ENCODE results near the gene NEDD9.

NEDD9 gene

GRCh38 chr6:11233673-11234573 lies 1.5 kb upstream of the NEDD9 start:
- no peak for DNase-seq

GRCh38 chr6:11232770-11233626 lies 530 bp upstream of the NEDD9 start:
- DNase-seq = no peak

- DNase-seq = no peak
Measured at GRCh38 chr6:11231564-11232192, 790 bp downstream of the NEDD9 start.

- no peak for DNase-seq
Measured at GRCh38 chr6:11231108-11231463, 1.4 kb downstream of the NEDD9 start.

- DNase-seq = no peak
Measured at GRCh38 chr6:11230158-11231107, 2.0 kb downstream of the NEDD9 start.

GRCh38 chr6:11229655-11230046 lies 2.8 kb downstream of the NEDD9 start:
- DNase-seq = no peak

- DNase-seq = no peak
Measured at GRCh38 chr6:11228935-11229654, 3.4 kb downstream of the NEDD9 start.

- DNase-seq = no peak
Measured at GRCh38 chr6:11227698-11228097, 4.8 kb downstream of the NEDD9 start.

- no peak for DNase-seq
Measured at GRCh38 chr6:11226005-11226404, 6.5 kb downstream of the NEDD9 start.

GRCh38 chr6:11224966-11225463 lies 7.5 kb downstream of the NEDD9 start:
- no peak for DNase-seq

GRCh38 chr6:11224252-11224965 lies 8.1 kb downstream of the NEDD9 start:
- peak; percentile 50 for DNase-seq

GRCh38 chr6:11223286-11223864 lies 9.1 kb downstream of the NEDD9 start:
- DNase-seq = no peak

GRCh38 chr6:11222385-11223277 lies 9.8 kb downstream of the NEDD9 start:
- no peak for DNase-seq

- no peak for DNase-seq
Measured at GRCh38 chr6:11221623-11222384, 10.7 kb downstream of the NEDD9 start.

GRCh38 chr6:11219400-11219834 lies 13.1 kb downstream of the NEDD9 start:
- no peak for DNase-seq

GRCh38 chr6:11218538-11219399 lies 13.7 kb downstream of the NEDD9 start:
- peak; percentile 22 for DNase-seq

- no peak for DNase-seq
Measured at GRCh38 chr6:11218102-11218442, 14.4 kb downstream of the NEDD9 start.

Measured in stimulated activated CD4-positive, alpha-beta T cell treated with anti-CD3 and anti-CD28 coated beads, Interleukin-4, amount 100 ng/mL, for 24 hours (primary cell).